ENCODE results near the gene MYB.
A peak's percentile ranks its signal among the peaks of the same experiment; 100 is the strongest.
"Not testable (repeated sequence)": the region's sequence is repeated elsewhere in the genome, so short reads cannot be mapped to it uniquely, and the experiment has no call there.

The MYB gene

GRCh38 chr6:135180542-135181332, at the start of gene MYB:
MYB (plus strand) TSS chr6:135181308; CDS start chr6:135181514, 206 bp downstream.
- peak; percentile 70 for DNase-seq (ENCODE audit: low read depth in 2 of 2)

- DNase-seq (ENCODE audit: low read depth in 2 of 2): no peak
These were observed 48.3 kb upstream of the MYB start for GRCh38 chr6:135132776-135133175.

GRCh38 chr6:135135835-135136234, 45.3 kb upstream of the MYB start:
- DNase-seq (ENCODE audit: low read depth in 2 of 2): no peak

- no peak for DNase-seq (ENCODE audit: low read depth in 2 of 2)
These were observed 43.3 kb upstream of the MYB start for GRCh38 chr6:135137826-135138225.

- no peak for DNase-seq (ENCODE audit: low read depth in 2 of 2)
These were observed 39.9 kb upstream of the MYB start for GRCh38 chr6:135141182-135141581.

- DNase-seq (ENCODE audit: low read depth in 2 of 2): no peak
These were observed 39.4 kb upstream of the MYB start for GRCh38 chr6:135141728-135142127.

- DNase-seq (ENCODE audit: low read depth in 2 of 2): not testable (repeated sequence)
These were observed 38.9 kb upstream of the MYB start for GRCh38 chr6:135142232-135142631.

GRCh38 chr6:135144673-135145062, 36.4 kb upstream of the MYB start:
- DNase-seq (ENCODE audit: low read depth in 2 of 2): no peak

GRCh38 chr6:135145063-135145800, 35.9 kb upstream of the MYB start:
- no peak for DNase-seq (ENCODE audit: low read depth in 2 of 2)

- no peak for DNase-seq (ENCODE audit: low read depth in 2 of 2)
These were observed 34.8 kb upstream of the MYB start for GRCh38 chr6:135146162-135146934.

- DNase-seq (ENCODE audit: low read depth in 2 of 2): no peak
These were observed 33.2 kb upstream of the MYB start for GRCh38 chr6:135147637-135148592.

- no peak for DNase-seq (ENCODE audit: low read depth in 2 of 2)
These were observed 32.2 kb upstream of the MYB start for GRCh38 chr6:135148889-135149288.

- DNase-seq (ENCODE audit: low read depth in 2 of 2): no peak
These were observed 31.7 kb upstream of the MYB start for GRCh38 chr6:135149376-135149775.

GRCh38 chr6:135150481-135150880, 30.6 kb upstream of the MYB start:
- DNase-seq (ENCODE audit: low read depth in 2 of 2): not testable (repeated sequence)

GRCh38 chr6:135154125-135154524, 27.0 kb upstream of the MYB start:
- not testable (repeated sequence) for DNase-seq (ENCODE audit: low read depth in 2 of 2)

GRCh38 chr6:135158397-135158796, 22.7 kb upstream of the MYB start:
- no peak for DNase-seq (ENCODE audit: low read depth in 2 of 2)

- DNase-seq (ENCODE audit: low read depth in 2 of 2): peak in 1 of 2 donors; percentile 61
These were observed 21.6 kb upstream of the MYB start for GRCh38 chr6:135159531-135159930.

GRCh38 chr6:135161411-135162395, 19.4 kb upstream of the MYB start:
- no peak for DNase-seq (ENCODE audit: low read depth in 2 of 2)

- DNase-seq (ENCODE audit: low read depth in 2 of 2): no peak
These were observed 18.2 kb upstream of the MYB start for GRCh38 chr6:135162678-135163439.
